T-helper 1 cell (primary cell): ENCODE results near the gene LIMD2.
A peak's percentile ranks its signal among the peaks of the same experiment; 100 is the strongest.
"Not testable (repeated sequence)": the region's sequence is repeated elsewhere in the genome, so short reads cannot be mapped to it uniquely, and the experiment has no call there.

Experiments used
- DNase-seq, 5 donors: peaks; one replicate each; pipeline ENCODE4 v3.0.0-alpha.2; 2012 to 2020
- total RNA-seq, 4 donors: gene quantifications; one replicate each; lab custom pipeline; 2026; lab: John Stamatoyannopoulos, UW

Gene LIMD2
- 341 to 441 (median 382) reads per million in 4 donors for total RNA-seq

DNA sequence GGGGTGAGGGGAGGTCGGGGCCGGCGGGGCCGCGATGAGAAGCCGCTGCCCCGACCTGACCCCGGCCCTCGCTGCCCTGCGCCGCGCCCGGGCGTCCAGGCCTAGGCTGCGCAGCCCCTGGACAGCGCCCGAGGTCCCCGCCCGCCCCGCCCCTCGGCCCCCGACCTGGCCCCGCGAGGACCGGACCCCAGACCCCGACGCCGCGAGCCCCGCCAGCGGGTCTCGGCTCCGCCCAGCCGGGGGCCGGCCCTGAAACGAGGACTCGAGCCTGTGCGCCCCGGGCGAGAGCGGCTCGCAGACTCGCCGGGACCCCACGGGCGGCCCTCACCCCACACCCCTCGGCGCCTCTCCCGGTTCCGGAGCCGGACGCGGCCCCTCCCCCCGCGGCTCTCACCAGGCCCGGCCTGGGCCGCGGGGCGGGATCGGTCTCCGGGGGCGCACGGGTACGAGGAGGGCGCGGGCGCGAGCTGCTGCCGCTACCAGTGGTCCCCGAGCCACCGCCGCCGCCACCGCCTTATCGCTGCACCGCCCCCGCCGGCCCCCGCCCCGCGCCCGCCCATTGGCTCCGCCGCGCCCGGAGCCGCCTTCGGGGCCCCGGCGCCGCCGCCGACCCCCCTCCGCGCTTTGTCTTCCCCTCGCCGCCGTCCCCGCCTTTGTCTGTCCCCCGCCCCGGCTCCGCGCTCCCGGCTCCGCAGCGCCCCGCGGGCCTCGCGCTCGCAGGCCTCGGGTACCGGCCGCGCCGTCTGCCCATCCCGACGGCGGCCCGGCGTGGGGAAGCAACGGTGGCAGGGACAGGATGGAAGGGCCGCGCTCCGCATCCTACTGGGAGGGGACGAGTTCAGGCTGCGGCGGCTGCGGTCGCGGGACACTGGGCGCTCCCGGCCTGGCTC is at the start of gene LIMD2:
LIMD2 (minus strand) TSS at position 488 of the 890 bp plus-strand sequence. CDS start 827 bp downstream, outside the sequence.
- DNase-seq: peak; percentile 72 to 87 (median 75)

DNA sequence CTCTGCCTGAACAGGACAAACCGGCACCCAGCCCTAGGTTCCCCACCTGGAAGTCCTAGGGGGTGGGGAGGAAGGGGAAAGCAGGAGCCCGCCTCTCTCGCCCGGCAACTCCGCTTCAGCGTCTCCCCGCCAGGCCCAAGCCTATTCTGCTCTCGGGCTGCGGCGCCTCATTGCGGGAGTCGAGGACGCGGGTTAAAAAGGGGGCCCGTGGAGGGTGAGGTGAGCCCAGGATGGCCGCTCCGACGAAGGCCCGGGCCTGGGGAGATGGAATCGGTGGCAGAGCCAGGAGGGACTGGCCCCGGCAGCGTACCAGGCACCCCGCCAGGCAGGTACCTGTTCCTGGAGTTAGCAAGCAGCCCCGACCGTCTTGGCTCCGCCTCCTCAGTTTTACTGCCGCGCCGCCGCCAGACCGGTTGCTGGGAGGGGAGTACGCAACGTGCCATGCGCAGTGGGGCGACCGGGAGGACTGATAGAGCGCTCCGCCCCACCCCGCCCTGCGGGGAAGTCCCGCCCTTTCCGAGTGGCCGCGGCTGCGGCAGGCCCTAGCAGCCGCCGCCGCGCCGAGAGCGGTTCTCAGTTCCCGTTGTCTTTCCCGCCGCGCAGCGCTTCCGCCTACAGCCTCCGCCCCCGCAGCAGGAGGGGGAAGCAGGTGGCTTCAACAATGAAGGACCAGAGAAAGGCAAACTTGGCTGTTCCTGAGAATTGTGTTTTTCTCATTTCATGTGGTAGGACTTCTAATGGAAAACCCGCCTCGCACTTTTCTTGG is 41.7 kb upstream of the LIMD2 start, which contains the start of gene STRADA:
STRADA (minus strand) TSS at position 392 of the 766 bp plus-strand sequence. CDS start 13,430 bp downstream, outside the sequence.
- DNase-seq: peak; percentile 98 to 99 (median 99)

DNA sequence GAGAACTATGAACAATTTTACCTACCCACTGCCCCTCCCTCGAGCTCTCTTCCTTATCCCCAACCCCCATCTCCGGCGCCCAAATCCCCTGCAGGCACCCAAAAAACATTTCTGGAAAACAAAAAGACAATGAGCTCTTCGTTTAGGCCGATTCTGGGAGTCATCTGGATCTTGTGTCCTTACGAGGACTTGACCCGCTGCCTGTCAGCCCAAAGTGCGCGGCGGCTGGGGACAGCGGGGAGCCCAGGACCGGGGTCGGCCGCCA is 41.1 kb upstream of the LIMD2 start:
- DNase-seq: no peak

DNA sequence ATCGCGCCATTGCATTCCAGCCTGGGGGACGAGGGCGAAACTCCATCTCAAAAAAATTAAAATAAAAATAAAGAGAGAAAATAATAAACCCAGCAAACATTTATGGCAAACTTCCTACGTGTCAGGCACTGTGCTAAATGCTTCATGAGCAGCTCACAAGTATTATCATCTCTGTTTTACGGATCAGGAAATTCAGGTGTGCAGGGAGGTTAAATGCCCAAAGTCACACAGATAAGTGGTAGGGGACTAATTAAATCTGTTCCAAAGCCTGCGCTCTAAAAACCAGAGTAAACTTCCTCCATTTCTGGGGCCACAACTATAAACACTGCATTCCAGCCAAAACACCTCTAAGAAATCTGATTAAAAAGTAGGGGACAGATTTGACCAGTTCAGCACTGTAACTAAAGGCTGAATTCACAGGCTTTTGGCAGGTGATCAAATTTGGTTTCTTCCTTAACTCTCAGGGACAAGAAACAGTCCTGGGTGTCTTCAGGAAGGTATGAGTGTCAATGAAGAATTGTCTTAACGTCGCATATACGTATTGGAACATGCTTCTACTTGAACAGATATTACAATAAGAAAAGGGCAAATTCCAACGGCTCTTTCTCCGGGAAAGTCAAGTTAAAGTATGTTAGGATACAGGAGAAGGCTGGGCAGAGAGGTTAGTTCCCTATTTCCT is 40.7 kb upstream of the LIMD2 start:
- DNase-seq: no peak

DNA sequence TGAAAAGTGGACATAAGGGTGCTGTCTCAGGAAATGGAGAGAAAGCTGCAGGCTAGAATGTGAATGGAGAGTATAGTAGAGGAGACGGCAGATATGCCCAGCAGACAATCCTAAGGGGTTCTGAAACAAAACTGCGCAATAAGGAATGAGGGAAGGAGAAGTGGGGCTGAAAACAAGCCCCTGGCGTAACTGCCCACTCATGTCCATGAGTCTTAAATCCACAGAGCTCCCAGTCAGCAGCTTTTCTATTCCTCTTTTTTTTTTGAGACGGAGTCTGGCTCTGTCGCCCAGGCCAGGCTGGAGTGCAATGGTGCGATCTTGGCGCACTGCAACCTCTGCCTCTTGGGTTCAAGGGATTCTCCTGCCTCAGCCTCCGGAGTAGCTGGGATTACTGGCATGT is 35.8 kb upstream of the LIMD2 start:
- DNase-seq: no peak

DNA sequence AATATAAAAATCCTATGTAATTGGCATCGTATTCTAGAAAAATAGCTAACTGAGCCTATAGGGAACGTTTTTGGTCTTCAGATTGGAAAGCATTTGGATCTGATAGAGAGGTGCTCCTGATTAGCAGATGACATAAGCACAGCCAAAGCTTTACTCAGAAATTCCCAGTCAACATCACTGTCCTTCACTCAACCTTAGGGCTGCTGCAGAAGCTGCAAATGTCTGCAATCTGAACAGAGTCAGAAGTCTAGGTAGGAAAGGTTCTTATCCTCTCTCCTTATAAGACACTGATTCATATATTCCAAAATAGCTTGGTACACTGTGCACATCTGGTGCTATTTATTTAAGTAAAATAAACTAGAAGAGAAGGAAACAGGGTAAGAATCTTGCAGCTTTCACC is 22.5 kb upstream of the LIMD2 start:
- DNase-seq: no peak

DNA sequence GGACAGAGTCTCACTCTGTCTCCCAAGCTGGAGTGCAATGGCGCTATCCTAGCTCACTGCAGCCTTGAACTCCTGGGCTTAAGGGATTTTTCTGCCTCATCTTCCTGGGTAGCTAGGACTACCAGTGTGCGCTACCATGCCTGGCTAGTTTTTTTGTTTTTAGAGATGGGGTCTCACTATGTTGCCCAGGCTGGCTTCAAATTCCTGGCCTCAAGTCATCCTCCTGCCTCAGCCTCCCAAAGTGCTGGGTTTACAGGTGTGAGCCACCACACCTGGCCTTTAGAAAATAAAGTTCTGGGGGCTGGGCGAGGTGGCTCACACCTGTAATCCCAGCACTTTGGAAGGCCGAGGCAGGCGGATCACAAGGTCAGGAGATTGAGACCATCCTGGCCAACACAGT is 20.3 kb upstream of the LIMD2 start:
- not testable (repeated sequence) for DNase-seq

DNA sequence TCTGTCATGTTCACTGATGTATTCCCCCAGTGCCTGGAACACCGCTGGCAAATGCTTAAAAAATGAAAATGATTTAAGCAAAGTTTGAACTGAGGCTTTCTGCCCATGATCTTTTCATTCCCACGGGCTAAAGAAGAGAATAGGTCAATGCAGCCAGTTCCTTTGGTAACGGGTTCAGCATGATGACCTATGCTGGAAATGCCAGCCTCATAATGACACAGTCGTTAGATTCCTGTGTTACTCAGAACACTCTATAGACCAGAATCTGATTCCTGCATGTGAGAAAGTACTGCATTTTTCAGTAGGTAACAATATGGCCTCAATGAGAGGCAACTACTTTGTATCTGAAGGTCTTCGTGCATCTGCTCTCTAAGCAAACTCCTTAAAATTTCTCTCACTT is 19.1 kb upstream of the LIMD2 start:
- DNase-seq: no peak

DNA sequence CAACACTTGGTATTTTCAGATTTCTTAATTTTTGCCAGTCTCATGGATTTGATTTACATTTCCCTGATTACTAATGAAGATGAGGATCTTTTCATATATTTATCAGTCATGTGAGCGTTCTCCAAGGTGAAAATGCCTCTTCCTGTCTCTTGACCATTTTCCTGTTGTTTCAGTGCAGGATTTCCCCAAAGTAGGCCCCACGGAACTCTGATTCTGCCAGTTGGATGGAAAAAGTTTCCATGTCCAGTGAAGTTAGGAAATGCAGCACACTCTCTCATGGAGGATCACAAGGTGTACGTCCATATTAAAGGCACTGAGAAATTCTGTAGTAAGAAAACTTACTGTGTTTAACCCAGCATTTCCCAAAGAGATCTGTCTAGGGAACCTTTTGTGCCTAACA is 16.5 kb upstream of the LIMD2 start:
- no peak for DNase-seq

DNA sequence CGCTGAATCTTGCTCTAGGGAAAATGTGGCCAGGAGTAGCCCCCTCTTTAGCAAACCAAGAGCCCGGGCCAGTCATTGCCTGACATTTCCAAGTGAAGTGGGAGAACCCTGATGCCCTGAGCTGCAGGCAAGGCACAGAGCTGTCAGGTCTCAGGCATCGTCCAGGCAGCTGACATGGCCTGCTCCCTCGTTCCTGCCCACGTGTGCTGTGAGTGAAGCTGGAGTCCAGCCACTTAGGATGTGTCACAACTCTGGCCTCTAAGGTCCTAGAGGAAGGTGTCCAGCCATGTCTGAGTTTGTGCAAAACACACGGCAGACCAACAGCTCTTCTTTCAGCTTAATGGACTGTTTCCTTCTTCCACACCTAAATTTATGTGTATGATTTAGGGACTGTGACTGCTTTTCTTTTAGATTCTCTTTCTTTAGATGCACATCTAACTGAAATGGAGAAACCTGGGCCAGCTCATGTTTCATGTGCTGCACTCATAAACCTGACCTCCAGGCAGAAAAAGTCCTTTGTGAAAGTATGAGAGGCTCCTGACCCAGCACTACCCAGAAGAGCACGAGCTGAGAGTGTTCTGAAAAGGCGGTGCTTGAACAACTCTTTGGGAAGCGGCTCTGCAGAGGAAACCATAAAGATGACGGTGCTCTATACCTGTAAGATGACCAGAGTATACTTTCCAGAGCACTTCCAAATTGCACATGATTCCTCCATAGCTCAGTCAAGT is 14.8 kb upstream of the LIMD2 start:
- DNase-seq: no peak

DNA sequence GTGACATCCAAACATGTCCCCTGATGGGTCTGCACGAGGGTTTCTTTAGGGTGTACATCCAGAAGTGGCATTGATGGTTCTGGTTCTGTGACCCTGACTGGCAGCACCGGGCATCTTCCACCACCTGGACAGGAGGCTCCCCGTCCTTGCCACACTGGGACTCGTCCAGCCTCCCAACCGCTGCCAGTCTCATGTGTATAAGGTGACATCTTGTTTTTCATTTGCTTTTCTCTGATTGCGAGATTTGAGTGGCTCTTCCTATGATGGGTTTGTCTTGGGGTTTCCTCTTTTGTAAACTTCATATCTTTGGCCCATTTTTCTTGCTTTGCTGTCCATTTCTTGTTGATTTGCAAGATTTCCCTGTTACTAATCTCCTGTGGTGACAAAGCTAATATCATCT is 9.2 kb upstream of the LIMD2 start:
- no peak for DNase-seq

DNA sequence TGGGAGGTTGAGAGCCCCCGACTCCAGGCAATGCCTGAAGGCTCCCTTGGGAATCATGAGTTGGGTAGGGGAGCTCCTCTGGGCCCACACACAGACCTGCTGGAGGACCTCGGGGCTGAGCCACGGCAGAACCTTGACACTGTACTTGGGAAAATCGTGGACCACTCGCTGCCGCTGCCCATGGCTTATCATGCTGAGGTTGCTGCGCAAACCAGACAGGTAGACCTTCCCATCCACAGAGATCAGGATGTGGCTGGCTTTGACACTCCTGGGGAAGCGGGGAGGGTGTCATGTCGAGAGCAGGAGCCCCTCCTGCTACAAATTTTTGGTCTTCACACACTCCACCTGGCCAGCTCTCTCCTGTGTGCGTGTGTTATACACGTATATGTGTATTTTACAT is 7.2 kb upstream of the LIMD2 start:
- DNase-seq: peak in 1 of 5 donors; percentile 20

DNA sequence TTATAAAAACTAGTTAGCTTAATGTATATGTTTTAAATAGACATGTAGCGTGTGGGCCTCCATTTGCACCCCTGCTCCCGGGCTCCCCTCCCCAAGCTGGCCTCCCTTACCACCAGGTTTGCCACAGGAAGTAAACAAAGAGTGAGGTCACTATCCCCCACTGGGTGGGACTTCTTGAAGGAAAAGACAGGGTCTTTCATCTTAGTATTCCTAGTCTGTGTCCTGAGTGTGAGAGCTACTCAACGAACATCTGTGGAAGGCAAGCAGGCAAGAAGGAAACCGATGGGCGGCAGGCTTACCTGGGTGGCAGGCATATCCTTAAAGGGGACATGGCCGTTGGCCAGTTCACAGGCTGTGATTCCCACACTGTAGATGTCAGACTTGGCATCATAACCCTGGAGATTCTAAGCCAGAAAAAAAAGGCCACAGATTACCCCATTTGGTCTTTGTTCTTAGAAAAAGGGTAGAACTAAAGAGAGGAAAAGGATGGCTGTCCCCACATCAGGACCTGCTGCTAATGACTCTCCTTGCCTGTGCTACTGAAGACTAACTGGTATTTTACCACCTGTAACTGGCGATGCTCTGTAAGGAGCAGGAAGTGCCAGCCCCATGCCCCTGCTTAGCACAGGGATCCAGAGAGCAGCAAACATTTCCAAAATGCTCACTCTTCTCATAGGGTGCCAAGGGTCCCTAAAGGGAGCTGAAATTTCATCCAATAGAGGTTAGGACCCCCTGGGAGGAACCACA is 6.6 kb upstream of the LIMD2 start:
- no peak for DNase-seq

DNA sequence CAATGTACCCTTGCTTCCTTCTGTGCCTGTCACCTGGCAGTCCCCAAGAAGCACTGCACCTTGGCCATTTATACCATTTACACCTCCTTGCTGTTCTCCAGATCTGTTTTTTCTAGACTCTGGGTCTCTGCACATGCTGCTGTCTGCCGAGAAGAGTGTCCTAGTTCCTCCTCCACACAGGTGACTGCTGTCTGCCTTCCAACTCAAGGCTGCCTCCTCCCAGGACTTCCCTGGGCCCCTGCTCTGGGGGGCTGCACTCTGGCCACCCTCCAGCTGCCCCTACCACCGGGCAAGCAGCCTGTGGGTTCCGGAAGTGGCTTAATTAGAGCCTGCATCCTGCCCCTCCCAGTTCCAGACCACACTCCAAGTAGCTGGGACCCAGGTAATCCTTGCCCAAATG is 5.7 kb upstream of the LIMD2 start:
- no peak for DNase-seq

DNA sequence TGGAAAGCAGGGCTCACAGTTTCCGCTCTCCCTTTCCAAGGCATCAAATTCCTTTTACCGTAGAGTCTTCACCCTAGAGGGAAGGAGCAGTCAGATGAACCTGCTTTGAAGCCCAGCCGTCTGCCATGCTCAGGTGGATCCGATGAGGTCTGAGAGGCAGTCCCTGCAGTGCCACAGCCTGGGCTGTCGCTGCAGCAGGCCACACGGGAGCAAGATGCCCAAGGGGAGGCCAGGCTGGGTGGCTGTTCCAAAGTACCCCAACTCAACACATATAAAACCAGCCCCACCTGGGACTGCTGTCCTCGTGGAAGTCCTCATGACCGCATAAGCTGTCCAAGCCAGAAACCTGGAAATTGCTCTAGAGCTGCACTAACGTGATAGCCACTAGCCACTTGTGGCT is 4.9 kb upstream of the LIMD2 start:
- no peak for DNase-seq

DNA sequence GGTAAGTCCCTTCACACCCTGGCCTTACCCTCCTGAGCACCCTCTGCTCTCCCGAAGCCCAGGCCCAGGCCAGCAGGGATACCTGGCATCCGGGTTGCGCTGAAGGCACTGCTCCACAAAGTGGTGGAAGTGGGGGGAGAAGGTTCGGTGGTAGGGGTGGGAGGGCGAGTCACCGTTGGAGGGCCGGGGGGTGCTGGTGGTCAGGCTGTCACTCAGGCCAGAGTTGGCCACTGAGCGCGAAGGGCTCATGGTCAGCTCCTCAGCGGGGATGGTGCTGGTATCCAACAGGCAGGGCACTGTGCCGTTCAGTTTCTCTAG is 4.3 kb upstream of the LIMD2 start:
- no peak for DNase-seq

DNA sequence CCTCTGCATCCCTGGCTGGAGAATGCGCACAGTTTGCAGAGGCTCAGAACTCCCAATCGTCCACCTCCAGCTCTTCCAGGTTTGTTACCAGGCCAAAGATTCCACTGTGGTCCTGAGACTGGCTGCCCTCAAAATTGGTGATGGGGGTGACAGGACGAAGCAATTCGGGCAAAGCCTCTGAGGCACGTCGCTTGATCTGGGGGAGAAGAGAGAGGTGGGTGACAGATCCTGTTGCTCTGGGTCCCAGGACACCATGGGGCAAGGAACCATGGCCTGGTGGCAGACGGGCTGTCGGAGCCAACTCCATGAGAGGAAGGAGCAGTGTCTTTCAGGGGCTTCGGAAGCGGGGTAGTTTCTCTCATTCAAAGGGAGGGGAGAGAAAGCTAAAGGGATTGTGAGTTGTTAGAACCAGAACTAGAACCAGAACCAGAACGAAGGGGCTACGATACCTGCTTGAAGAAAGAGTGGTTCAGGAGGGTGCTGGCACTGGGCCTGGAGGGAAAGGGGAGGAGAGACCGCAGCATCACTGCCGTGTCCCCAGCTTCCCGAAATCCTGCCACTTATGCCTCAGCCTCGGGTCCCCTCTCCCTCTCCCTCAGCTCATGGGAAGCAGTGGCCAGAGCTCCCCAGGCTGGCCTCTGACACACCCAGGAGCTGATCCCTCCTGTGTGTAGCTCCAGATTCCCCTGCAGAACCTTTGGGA is 3.8 kb upstream of the LIMD2 start:
- no peak for DNase-seq

DNA sequence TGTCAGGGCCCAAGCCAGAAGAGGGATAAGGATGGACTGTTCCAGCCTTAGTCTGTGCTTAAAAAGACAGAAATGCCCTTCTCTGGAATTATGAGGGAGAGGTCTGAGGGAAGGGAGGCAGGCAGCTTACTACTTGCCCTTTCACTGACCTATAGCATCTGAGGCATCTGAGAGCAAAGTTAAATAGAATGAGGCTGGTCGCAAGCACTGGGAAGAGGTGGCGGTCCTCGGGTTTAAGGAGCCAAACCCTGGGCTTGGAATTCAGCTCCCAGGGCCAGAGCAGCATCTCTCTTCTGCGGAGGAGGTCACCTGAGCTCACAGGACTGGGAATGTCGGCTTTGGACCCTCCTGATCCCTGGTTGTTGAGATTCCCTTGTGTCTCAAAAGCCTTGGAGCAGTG is 3.1 kb upstream of the LIMD2 start:
- DNase-seq: no peak

DNA sequence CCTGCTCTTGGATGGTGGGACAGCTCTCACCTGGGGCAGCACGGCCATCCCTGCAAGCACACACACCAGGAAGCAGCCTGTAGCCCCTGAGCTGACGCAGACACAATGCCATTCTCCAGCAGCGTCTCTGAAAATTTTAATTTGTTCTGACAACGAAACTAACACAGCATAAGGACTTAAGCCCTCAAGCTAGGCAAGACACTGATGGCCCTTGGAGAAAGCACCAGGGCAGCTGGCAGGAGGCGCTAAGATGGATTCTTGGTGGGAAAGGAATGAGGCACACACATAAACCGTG is 2.7 kb upstream of the LIMD2 start:
- DNase-seq: no peak

DNA sequence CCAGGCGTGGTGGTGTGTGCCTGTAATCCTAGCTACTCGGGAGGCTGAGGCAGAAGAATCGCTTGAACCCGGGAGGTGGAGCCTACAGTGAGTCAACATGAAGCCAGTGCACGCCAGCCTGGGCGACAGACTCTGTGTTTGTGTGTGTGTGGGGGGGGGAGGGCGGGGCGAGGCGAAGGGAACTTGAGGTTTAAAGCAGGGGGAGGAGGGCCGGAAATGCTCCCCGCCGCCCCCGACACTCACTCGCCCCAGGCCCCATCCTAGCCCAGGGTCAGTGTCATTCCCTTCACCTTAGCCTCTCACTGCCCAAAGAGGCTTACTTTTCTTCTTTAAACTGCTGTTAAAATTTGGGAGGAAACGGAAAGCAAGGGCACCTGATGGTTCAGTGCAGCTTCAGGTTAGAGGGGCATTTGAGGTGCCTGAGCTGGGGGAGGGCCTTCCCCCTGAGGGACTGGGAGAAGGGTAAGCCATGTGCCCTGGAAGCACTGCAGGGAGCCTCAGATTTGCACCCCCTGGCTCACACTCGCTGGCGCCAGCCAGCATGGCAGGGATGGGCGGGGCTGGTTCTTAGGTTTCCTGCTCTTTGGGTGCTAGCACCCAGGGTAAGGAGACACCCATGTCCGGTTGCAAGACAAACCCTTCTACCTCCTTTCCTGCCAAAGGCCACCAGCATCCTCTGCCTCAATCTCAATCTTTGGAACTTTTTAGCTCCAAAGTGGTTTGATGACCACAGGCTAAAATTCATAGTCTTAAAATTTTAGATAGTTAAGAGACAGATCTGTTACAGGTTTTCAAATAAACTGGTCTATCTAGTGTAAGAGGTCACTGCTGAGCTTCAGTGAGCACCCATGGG is 2.2 kb upstream of the LIMD2 start:
- DNase-seq: peak; percentile 53 to 91 (median 68)

DNA sequence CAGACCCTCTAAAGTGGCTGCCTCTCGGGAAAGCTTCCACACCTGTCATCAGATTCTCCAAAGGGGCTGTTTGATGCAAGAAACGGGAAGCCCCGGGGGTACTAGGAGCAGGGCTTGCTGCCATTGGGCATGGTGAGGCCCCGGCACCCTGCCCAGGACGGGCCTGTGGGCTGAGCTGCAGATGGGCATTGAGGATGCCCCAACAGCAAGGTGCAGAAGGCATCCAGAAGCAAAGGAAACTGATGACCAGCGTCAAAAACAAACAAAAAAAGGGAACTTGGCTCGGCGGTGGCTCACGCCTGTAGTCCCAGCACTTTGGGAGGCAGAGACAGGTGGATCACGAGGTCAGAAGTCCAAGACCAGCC is 1.5 kb upstream of the LIMD2 start:
- DNase-seq: peak in 1 of 5 donors; percentile 37
